SK-N-SH (cell line): ENCODE results near the gene PPP3CA. TPM values are rescaled to one million over a fixed set of nuclear protein-coding genes. Genes with fewer than 3 reads are reported as not detected.

Experiments used
- CTCF ChIA-PET: fragments of 300-600, 350-600 bp; formaldehyde crosslinking; extraction: SDS; loops from one replicate; lab custom pipeline; 2021; lab: Yijun Ruan, JAX
- POLR2A ChIA-PET: fragments of 350-600 bp; sonication (Branson Sonifier 250); formaldehyde crosslinking; extraction: SDS; loops from one replicate; lab custom pipeline; 2020; ENCODE audit warnings: antibody characterized with exemption, inconsistent platforms; lab: Yijun Ruan, JAX
- DNase-seq: peaks from one replicate; pipeline ENCODE4 v3.0.0; 2012
- H2AFZ ChIP-seq: fragments of 200-600 bp; sonication (generic); 2 replicates; pipeline ENCODE4 v1.8.1; 2016; ENCODE audit warnings: antibody characterized with exemption, mild to moderate bottlenecking, low read depth
- H3F3A ChIP-seq: fragments of 200-600 bp; sonication (generic); replicated peaks from 2 replicates; pipeline ENCODE3; 2016; ENCODE audit warnings: antibody characterized with exemption, mild to moderate bottlenecking; ENCODE audit not compliant: insufficient read depth
- H3K27ac ChIP-seq, 2 experiments: fragments of 200-500 bp in 1 of 2; fragments of 200-600 bp in 1 of 2; sonication (Bioruptor generic) in 1 of 2; sonication (generic), shearing (Covaris generic) in 1 of 2; 2 replicates each; pipeline versions ENCODE4 v1.5.1 to v1.6.1; 2014 to 2016; ENCODE audit warnings: low read depth in 2 of 2, inconsistent platforms in 1 of 2, low read length in 1 of 2, mild to moderate bottlenecking in 1 of 2, mixed read lengths in 1 of 2
- H3K27me3 ChIP-seq: fragments of 200-600 bp; sonication (generic), shearing (Covaris generic); 2 replicates; pipeline ENCODE4 v1.6.1; 2016; ENCODE audit warnings: mixed run types; ENCODE audit not compliant: insufficient read depth
- H3K36me3 ChIP-seq, 2 experiments: fragments of 200-500 bp in 1 of 2; fragments of 200-600 bp in 1 of 2; sonication (Bioruptor generic) in 1 of 2; sonication (generic) in 1 of 2; replicated peaks in 1 of 2; 2 replicates each; pipeline versions ENCODE3 to v1.5.1; 2014 to 2016; ENCODE audit warnings: low read length in 1 of 2, mild to moderate bottlenecking in 1 of 2; ENCODE audit not compliant: insufficient read depth in 2 of 2, control insufficient read depth in 1 of 2
- H3K4me1 ChIP-seq, 2 experiments: fragments of 200-500 bp in 1 of 2; fragments of 200-600 bp in 1 of 2; sonication (Bioruptor generic) in 1 of 2; sonication (generic), shearing (Covaris generic) in 1 of 2; 2 replicates each; pipeline versions ENCODE4 v1.5.1 to v1.6.1; 2014 to 2016; ENCODE audit warnings: low read depth in 1 of 2, low read length in 1 of 2, mixed run types in 1 of 2; ENCODE audit not compliant: insufficient read depth in 2 of 2, control insufficient read depth in 1 of 2
- H3K4me2 ChIP-seq: fragments of 200-600 bp; sonication (generic), shearing (Covaris generic); 2 replicates; pipeline ENCODE4 v1.6.1; 2017; ENCODE audit warnings: mixed run types
- H3K4me3 ChIP-seq, 2 experiments: fragments of 200-500 bp in 1 of 2; fragments of 200-600 bp in 1 of 2; sonication (Bioruptor generic) in 1 of 2; sonication (generic), shearing (Covaris generic) in 1 of 2; 2 replicates each; pipeline versions ENCODE4 v1.5.1 to v1.8.1; 2014 to 2016; ENCODE audit warnings: low read depth in 2 of 2, inconsistent platforms in 1 of 2, low read length in 1 of 2, mild to moderate bottlenecking in 1 of 2, mixed read lengths in 1 of 2, moderate library complexity in 1 of 2
- H3K79me2 ChIP-seq: fragments of 200-600 bp; sonication (generic); 2 replicates; pipeline ENCODE4 v1.8.1; 2017; ENCODE audit warnings: mild to moderate bottlenecking; ENCODE audit not compliant: insufficient read depth
- H3K9ac ChIP-seq: fragments of 200-600 bp; sonication (generic); 2 replicates; pipeline ENCODE4 v1.6.1; 2017; ENCODE audit warnings: mixed run types
- H3K9me2 ChIP-seq: fragments of 200-600 bp; sonication (generic); 2 replicates; pipeline ENCODE4 v1.6.1; 2017; ENCODE audit warnings: mixed run types
- H3K9me3 ChIP-seq: fragments of 200-600 bp; sonication (generic); 2 replicates; pipeline ENCODE4 v1.6.1; 2017; ENCODE audit warnings: mixed run types, mild to moderate bottlenecking, moderate library complexity
- H4K20me1 ChIP-seq: fragments of 200-600 bp; sonication (generic); 2 replicates; pipeline ENCODE4 v1.6.1; 2017; ENCODE audit warnings: mild to moderate bottlenecking, mixed run types; ENCODE audit not compliant: insufficient read depth
- EZH2phosphoT487 ChIP-seq: fragments of 200-600 bp; sonication (generic); IDR thresholded peaks from 2 replicates; pipeline ENCODE4 v1.6.1; 2017; ENCODE audit warnings: low read depth, mixed run types, mild to moderate bottlenecking, antibody characterized with exemption, moderate library complexity, borderline replicate concordance
- FOXJ3 ChIP-seq: sonication (generic); formaldehyde crosslinking; IDR thresholded peaks from 2 replicates; pipeline ENCODE4 v1.5.1; 2020; ENCODE audit warnings: mild to moderate bottlenecking, missing genetic modification reagents
- FOXM1 ChIP-seq: IDR thresholded peaks from 2 replicates; pipeline ENCODE4 v1.4.0; 2012; ENCODE audit warnings: low read depth, mild to moderate bottlenecking
- GATA2 ChIP-seq: sonication (generic); formaldehyde crosslinking; IDR thresholded peaks from 2 replicates; pipeline ENCODE4 v1.5.0; 2020; ENCODE audit warnings: mild to moderate bottlenecking, missing genetic modification reagents
- IRF3 ChIP-seq: fragments of 150-350 bp; IDR thresholded peaks from 2 replicates; pipeline ENCODE4 v1.6.1; 2016; ENCODE audit warnings: mild to moderate bottlenecking, low read depth, low read length
- JUND ChIP-seq: IDR thresholded peaks from 2 replicates; pipeline ENCODE4 v1.4.0; 2012
- MAX ChIP-seq: IDR thresholded peaks from 2 replicates; pipeline ENCODE4 v1.4.0; 2012; ENCODE audit warnings: low read depth
- NFIC ChIP-seq: IDR thresholded peaks from 2 replicates; pipeline ENCODE4 v1.4.0; 2012; ENCODE audit warnings: borderline replicate concordance
- NRF1 ChIP-seq: IDR thresholded peaks from 2 replicates; pipeline ENCODE4 v1.6.1; 2012; ENCODE audit warnings: low read depth, mild to moderate bottlenecking, low read length
- PBX3 ChIP-seq: IDR thresholded peaks from 2 replicates; pipeline ENCODE4; 2012
- POLR2AphosphoS5 ChIP-seq: IDR thresholded peaks from 2 replicates; pipeline ENCODE4 v1.6.1; 2012; ENCODE audit warnings: low read depth, low read length
- RAD21 ChIP-seq: IDR thresholded peaks from 2 replicates; pipeline ENCODE4 v1.6.1; 2012; ENCODE audit warnings: mild to moderate bottlenecking, low read length
- REST ChIP-seq: IDR thresholded peaks from 2 replicates; pipeline ENCODE4 v1.6.1; 2012; ENCODE audit warnings: mild to moderate bottlenecking, low read depth, low read length, moderate library complexity
- RXRA ChIP-seq: IDR thresholded peaks from 2 replicates; pipeline ENCODE4 v1.4.0; 2012; ENCODE audit warnings: low read depth, mild to moderate bottlenecking, borderline replicate concordance
- TAF1 ChIP-seq: IDR thresholded peaks from 2 replicates; pipeline ENCODE4 v1.6.1; 2012; ENCODE audit warnings: low read depth, mild to moderate bottlenecking, low read length, moderate library complexity, borderline replicate concordance
- USF1 ChIP-seq: IDR thresholded peaks from 2 replicates; pipeline ENCODE4 v1.4.0; 2012; ENCODE audit warnings: low read depth, borderline replicate concordance
- USF2 ChIP-seq: fragments of 150-350 bp; IDR thresholded peaks from 2 replicates; pipeline ENCODE4 v1.6.1; 2017; ENCODE audit warnings: antibody characterized with exemption, low read length, low read depth, borderline replicate concordance
- WGBS: methylation state at CpG from one replicate; pipeline ENCODE4 v1.1.6; 2017; ENCODE audit warnings: low lambda C conversion rate; 5-methylcytosine and 5-hydroxymethylcytosine counted together
- polyA plus RNA-seq, 3 experiments: library from polyadenylated mRNA; depleted of rRNA; stranded (reverse); fragments of >200 nt; gene quantifications; 2 replicates each; pipeline ENCODE4 v1.2.3, GENCODE V29; 2012

Gene PPP3CA
- polyA plus RNA-seq, 1 of the 3 experiments (the other 2 are of a cell fraction): 10.7 TPM

- Histone ChIP-seq H3K4me2 (no peak overlapping the region), H3K36me3 (peaks cover 14 to 29% of the 10 kb centered on the region in 2 experiments), H3K9me2 (no peaks in the 10 kb centered on the region), H3K4me1 (no peaks in the 10 kb centered on the region; a peak in 1 of 4 replicates), H4K20me1 (no peaks in the 10 kb centered on the region), H3K27ac (no peak overlapping the region), H3F3A (peaks cover 5% of the 10 kb centered on the region), H3K9me3 (no peaks in the 10 kb centered on the region), H2AFZ (no peak overlapping the region), H3K9ac (no peak overlapping the region), H3K4me3 (no peak overlapping the region), H3K27me3 (no peaks in the 10 kb centered on the region), H3K79me2 (no peaks in the 10 kb centered on the region)
- ChIA-PET POLR2A (no interaction called here), CTCF (interaction anchor here (1.0 kb wide), 1 partner anchor 57 kb away, joined by 3 read pairs; no protein-coding TSS in a partner anchor)
- TF ChIP-seq NRF1: no peak
- no peak for TF ChIP-seq NFIC
- TF ChIP-seq FOXM1: no peak
- TF ChIP-seq EZH2phosphoT487: no peak
- TF ChIP-seq RAD21: no peak
- no peak for TF ChIP-seq REST
- TF ChIP-seq USF2: no peak
- no peak for TF ChIP-seq GATA2 (CRISPR knock-in tag)
- no peak for TF ChIP-seq JUND
- TF ChIP-seq PBX3: no peak
- no peak for TF ChIP-seq FOXJ3 (CRISPR knock-in tag)
- no peak for TF ChIP-seq MAX
- TF ChIP-seq RXRA: no peak
- no peak for TF ChIP-seq USF1
- no peak for TF ChIP-seq TAF1
- TF ChIP-seq IRF3: no peak
- TF ChIP-seq POLR2AphosphoS5: no peak
- 88% methylated on average over 2 of the region's 2 CpGs for WGBS
- no peak for DNase-seq
Observed at GRCh38 chr4:101078950-101079349, 268.4 kb downstream of the PPP3CA start.
